ENCODE measurements around the gene ADARB1. TPM values are rescaled to one million over a fixed set of nuclear protein-coding genes. Genes with fewer than 3 reads are reported as not detected.

ADARB1 gene
- total and polyA plus RNA-seq, 2 of the 4 experiments (the other 2 are of a cell fraction), result 39.8 to 47.3 TPM

- intact Hi-C loops (cut with micrococcal nuclease), result no loop called here
- DNase-seq, result no peak
- no peak for TF ChIP-seq SMC3 (IDR thresholded peaks at IDR 0.05; ENCODE audit: low read depth, low read length)
- peaks cover 29% of the 10 kb centered on the region for H4K20me1 ChIP-seq (ENCODE audit: insufficient read depth, low read length)
- no peak overlapping the region for H3K27ac ChIP-seq (ENCODE audit: insufficient read depth, low read length)
- H2BK20ac ChIP-seq (ENCODE audit: low read depth, low read length), result no peak overlapping the region
- H2BK5ac ChIP-seq (ENCODE audit: low read depth, low read length, poor library complexity, severe bottlenecking), result no peak overlapping the region
- no peak overlapping the region for H4K8ac ChIP-seq (ENCODE audit: low read depth in 2 of 2, low read length in 2 of 2)
- H3K9me1 ChIP-seq (ENCODE audit: insufficient read depth, low read length), result peaks cover 11% of the 10 kb centered on the region
- in situ Hi-C loops (cut with MboI; ENCODE audit: low sequenced_read_pairs), result no loop called here
- peaks cover 52 to 70% of the 10 kb centered on the region in 2 experiments for H3K79me1 ChIP-seq (ENCODE audit: low read depth in 1 of 2, low read length in 2 of 2)
- no peak overlapping the region for H3K23ac ChIP-seq (ENCODE audit: low read depth, low read length)
- POLR2A ChIA-PET (ENCODE audit: unreplicated experiment), result interaction anchor here (0.6 kb wide), 1 partner anchor 112 kb away, joined by 9 read pairs; the partner anchor contains the start of gene POFUT2
- no peak overlapping the region for H2AK9ac ChIP-seq (replicated peaks; ENCODE audit: low read depth, low read length, poor library complexity)
- no peak overlapping the region for H4K91ac ChIP-seq (ENCODE audit: insufficient read depth, low read depth, low read length)
- no peak overlapping the region for H2BK15ac ChIP-seq (ENCODE audit: low read depth, low read length)
- H2AK5ac ChIP-seq (ENCODE audit: low read depth, low read length), result no peak overlapping the region
- H3K9me3 ChIP-seq (ENCODE audit: control insufficient read depth, insufficient read depth, low read length), result no peaks in the 10 kb centered on the region
- dilution Hi-C loops (cut with HindIII; ENCODE audit: low sequenced_read_pairs, unreplicated experiment), result no loop called here
- peaks cover 62% of the 10 kb centered on the region for H3K36me3 ChIP-seq (ENCODE audit: control insufficient read depth, insufficient read depth, low read length)
- H3K27me3 ChIP-seq (ENCODE audit: control insufficient read depth, insufficient read depth, low read length), result no peaks in the 10 kb centered on the region
- WGBS, 2 experiments (ENCODE audit: extremely low coverage in 2 of 2, insufficient read length in 1 of 2), result 100% methylated on average over 8 of the region's 16 CpGs; no CpG with 5 or more reads in 1 of the 2 experiments
- ATAC-seq (ENCODE audit: low read depth), result no peak
- peaks cover 6% of the 10 kb centered on the region for H3K4me1 ChIP-seq (ENCODE audit: control insufficient read depth, insufficient read depth, low read length)
- no peak overlapping the region for H3K9ac ChIP-seq (ENCODE audit: low read depth, low read length)
- H3K4me3 ChIP-seq (ENCODE audit: insufficient read depth, low read depth, low read length), result no peak overlapping the region
- no peak overlapping the region for H3K4ac ChIP-seq (ENCODE audit: low read depth, low read length)
- H2BK120ac ChIP-seq (ENCODE audit: low read depth, low read length), result no peak overlapping the region
- no peak overlapping the region for H3K4me2 ChIP-seq (ENCODE audit: low read depth, low read length)
- H2AFZ ChIP-seq (replicated peaks; ENCODE audit: low read length, poor library complexity), result no peak overlapping the region
- no peak overlapping the region for H3K56ac ChIP-seq (ENCODE audit: extremely low read depth, insufficient read depth, low read length)
- H3K18ac ChIP-seq (ENCODE audit: low read depth, low read length), result no peak overlapping the region
- no peak overlapping the region for H4K5ac ChIP-seq (ENCODE audit: low read depth, low read length)
- CTCF ChIA-PET, result no interaction called here
- BruUV-seq (replicated peaks), result no TSS peak
- H3K14ac ChIP-seq (replicated peaks; ENCODE audit: low read depth, low read length), result no peak overlapping the region
Measured at GRCh38 chr21:45176141-45176540, 101.8 kb downstream of the ADARB1 start.

Measured in IMR-90 (cell line).